ENCODE measurements around the gene E2F6.

The E2F6 gene

DNA sequence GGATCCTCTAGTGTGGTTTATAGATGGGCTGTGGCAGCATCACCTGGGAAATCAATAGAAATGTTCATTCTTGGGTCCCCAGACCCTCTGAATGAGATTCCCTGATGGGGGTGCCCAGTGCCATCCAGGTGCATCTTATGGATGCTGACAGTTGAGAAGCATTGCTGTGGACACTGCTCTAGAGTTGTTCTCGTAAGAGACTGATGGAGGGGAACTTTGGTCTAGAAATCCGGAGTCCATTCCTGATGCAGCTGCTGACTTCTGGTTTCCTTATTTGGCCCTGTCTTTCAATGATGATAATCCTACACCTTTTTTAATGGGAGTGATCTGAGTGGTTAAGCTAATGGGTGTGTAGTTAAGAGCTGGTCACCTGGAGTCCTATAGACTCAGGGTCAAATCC lies 28.3 kb upstream of the E2F6 start:
- DNase-seq (ENCODE audit: low read depth, low spot score), result no peak
- H3K27ac ChIP-seq, result no peak overlapping the region

- no peak for DNase-seq (ENCODE audit: low read depth, low spot score)
- no peak overlapping the region for H3K27ac ChIP-seq
Observed at GRCh38 chr2:11493282-11493681, 27.3 kb upstream of the E2F6 start.

- no peak for DNase-seq (ENCODE audit: low read depth, low spot score)
- H3K27ac ChIP-seq, result no peak overlapping the region
Observed at GRCh38 chr2:11492720-11493119, 26.8 kb upstream of the E2F6 start.

DNA sequence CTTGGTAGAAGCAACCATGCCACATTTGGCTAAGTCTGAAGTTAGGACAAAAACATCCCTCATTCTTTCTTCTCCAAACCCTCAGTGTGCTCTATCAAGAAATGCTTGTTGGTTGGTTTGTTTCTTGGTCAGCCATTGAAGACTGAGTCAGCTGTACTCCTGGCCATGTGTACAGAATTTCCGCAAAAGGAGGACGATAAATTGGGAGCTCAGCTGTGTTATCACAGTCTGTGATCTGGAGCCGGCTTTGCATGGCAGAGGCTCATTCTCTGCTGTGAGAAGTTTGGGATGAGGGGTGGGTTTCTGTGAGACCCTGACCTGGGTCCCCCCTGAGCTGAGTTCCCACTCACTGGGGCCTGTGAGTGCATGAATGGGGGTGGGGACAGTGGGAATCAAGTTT lies 26.3 kb upstream of the E2F6 start:
- DNase-seq (ENCODE audit: low read depth, low spot score), result no peak
- H3K27ac ChIP-seq, result no peak overlapping the region

DNA sequence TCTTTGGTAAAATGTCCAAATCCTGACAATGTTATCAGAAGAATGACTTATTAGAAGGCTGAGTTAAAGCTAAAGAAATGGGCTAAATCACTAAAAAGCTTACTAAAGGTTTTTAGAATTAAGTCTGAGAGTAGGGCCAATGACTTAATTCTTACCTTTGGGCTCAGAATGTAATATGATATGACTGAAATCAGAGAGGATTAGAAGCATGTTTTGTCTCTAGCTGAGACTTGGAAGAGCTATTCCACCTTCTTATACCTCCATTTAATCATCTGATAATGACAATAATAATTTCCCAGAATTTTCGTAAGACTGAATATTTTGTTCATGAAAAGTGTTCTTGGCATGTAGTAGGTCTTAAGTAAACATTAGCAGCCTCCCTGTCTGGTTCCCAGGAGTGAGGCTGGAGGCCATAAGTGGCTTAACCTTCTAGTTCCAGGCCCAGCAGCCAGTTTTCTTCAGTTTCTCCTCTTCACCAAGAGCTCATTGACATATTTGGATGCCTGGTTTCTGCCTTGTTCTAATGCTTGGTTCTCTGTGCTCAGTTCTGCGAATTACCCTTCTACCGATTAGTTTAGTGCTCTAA lies 25.5 kb upstream of the E2F6 start:
- no peak for DNase-seq (ENCODE audit: low read depth, low spot score)
- H3K27ac ChIP-seq, result no peak overlapping the region

GRCh38 chr2:11490194-11490593 lies 24.2 kb upstream of the E2F6 start:
- no peak for DNase-seq (ENCODE audit: low read depth, low spot score)
- H3K27ac ChIP-seq, result no peak overlapping the region

DNA sequence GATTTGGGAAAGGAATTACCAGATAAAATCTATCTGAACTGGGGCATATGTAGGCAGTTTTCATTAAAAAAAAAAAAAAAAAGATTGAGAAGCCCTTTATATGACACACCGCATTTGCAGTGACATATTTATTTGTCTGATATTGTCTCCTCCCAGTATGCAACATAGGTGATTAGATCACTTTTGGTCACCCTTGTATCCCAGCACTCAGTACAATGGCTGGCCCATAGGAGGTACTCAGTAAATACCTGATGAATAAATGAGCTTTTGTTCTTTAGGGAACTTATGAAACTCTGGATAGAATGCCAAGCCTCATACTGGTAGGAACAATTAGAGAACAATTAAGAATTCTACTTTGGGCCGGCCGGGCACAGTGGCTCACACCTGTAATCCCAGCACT lies 22.8 kb upstream of the E2F6 start:
- DNase-seq (ENCODE audit: low read depth, low spot score), result no peak
- no peak overlapping the region for H3K27ac ChIP-seq

GRCh38 chr2:11483806-11484617 lies 18.1 kb upstream of the E2F6 start:
- no peak for DNase-seq (ENCODE audit: low read depth, low spot score)
- H3K27ac ChIP-seq, result no peak overlapping the region

DNA sequence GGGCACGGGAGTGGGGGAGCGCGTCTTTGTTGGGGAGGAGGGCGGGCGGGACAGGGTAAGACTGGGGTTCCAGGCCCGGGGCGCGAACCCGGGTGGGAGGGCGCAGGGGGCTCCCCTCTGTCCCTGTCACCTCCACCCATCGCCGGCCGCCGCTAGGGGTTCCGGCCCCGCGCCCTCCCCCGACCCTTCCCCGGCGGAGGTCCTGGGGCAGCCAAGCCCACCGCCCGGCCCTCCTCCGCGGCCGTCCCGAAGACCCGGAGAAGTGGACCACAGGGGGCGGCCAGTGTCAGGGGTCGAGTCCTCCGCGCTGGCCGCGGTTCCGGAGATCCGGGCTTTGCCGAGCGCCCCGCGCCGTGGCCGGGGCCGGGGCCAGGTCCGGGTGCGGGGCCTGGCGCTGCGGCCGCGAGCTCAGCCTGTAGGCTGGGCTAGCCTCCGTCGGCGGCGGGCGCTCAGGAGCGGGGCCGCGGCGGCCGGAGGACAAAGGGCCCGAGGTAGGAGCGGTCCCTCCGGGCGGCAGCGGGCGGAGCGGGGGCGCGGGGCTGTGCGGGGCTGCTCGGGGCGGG lies 16.6 kb upstream of the E2F6 start:
- no peak overlapping the region for H3K27ac ChIP-seq
- DNase-seq (ENCODE audit: low read depth, low spot score), result no peak

DNA sequence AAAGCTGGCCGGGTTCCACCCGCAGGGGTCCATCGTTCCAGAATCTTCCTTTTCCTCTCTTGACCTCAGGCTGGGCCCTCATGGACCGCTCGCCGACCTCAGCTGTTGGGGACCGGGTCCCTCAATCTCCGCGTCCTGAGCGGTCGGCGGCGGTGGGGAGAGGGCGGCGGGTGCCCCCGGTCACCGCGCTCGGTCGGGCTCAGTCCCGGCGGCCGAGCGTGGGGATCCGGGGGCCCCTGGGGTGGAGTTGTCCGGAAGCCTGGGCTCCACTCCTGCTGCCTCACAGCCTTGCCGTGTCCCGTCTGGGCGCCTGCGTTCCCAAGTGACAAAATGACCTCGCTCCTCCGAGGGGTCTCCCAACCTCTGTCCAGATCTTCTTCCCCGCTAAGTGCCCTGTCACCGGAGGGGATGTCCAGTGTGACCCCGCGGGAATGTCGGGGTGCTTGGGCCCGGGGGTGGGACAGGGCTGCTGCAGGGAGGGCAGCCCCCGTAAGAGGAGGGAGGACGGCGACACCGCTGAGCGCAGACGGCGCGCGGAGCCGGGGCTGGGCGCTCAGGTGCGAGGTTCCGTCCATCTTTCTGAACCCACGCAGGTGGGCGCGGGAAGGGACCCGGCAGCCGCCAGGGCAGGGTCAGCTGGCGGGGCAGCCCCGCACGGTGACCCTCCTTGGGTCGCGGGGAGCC lies 16.0 kb upstream of the E2F6 start:
- DNase-seq (ENCODE audit: low read depth, low spot score), result no peak
- no peak overlapping the region for H3K27ac ChIP-seq

DNA sequence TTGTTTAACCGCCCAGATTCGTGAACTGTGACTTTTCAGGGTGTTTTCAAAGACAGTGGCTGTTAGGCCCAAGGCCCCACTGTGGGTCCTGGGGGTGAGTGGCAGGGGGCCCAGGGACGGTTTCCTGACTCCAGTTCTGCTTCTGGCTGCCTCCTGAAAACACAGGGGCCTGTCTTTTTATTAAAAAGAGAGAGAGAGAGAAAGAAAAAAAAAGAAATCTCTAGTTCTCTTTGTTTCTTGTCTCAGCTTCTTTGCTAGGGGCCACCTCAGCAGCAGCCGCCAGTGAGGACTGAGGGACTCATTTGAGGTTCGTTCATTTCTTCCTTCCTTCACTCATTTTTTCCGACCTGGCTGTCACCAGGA lies 15.4 kb upstream of the E2F6 start:
- DNase-seq (ENCODE audit: low read depth, low spot score), result no peak

GRCh38 chr2:11480859-11481258 lies 14.9 kb upstream of the E2F6 start:
- DNase-seq (ENCODE audit: low read depth, low spot score), result no peak
- H3K27ac ChIP-seq, result no peak overlapping the region

More for the DNA sequence above, 15.4 kb upstream of the E2F6 start:
- no peak overlapping the region for H3K27ac ChIP-seq

- H3K27ac ChIP-seq, result no peak overlapping the region
- DNase-seq (ENCODE audit: low read depth, low spot score), result no peak
Observed at GRCh38 chr2:11480406-11480805, 14.4 kb upstream of the E2F6 start.

- H3K27ac ChIP-seq, result no peak overlapping the region
Observed at GRCh38 chr2:11478899-11479605, 13.1 kb upstream of the E2F6 start.

DNA sequence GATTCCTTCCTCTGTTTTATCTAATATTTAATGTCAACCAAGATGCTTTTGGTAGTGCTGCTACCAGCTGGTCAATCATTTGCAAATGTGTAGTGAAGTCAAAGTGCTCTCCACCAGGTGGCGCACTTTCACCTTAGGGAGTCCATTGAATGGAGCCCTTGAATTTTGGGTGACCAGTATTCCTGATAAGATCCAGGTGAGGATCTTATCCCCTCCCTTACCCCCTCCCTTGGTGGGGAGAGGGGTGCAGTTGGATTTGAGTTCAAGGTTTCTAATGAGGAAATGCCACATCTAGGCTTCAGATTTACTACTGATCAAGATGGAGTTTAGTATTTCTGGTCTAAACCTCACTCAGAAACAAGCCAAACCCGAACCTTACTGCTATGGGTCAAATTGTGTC lies 12.0 kb upstream of the E2F6 start:
- peak; percentile 34 for DNase-seq (ENCODE audit: low read depth, low spot score)
- no peak overlapping the region for H3K27ac ChIP-seq

More at GRCh38 chr2:11478899-11479605, 13.1 kb upstream of the E2F6 start:
- DNase-seq (ENCODE audit: low read depth, low spot score), result no peak

DNA sequence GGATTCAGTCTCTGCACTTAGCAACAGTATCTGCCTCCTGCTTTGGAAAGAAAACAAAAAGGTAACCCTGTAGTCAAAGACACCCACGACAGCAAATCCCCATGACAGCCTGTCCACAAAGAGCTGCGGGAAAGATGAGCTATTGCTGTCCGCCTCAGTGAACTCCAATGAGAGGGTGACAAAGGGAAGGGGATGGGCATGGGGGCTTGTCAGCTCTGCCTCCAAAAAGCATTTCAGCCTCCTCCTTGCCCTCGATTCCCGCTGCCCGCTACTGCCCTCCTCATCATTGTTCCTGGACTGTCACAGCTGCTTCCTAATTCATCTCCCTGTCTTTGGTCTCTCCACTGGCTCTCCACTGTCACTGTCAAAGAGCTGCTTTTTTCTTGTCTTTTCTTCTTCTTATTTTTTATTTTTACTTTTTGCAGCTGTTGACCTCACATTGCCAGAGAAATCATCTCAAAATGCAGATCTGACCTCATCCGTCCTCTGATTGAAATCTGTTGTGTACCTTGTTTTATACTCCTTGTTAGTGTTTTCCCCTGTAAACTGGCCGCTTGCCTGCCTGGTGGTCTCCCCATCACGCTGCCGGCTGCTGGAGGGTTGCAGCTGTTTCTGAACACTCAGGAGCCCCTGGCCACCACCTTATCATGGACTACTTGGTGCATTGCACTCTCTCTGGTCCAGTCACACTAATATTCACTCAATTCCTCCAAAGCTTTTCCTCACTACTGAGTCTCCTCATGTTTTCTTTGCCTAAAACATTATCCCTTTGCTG lies 7.9 kb upstream of the E2F6 start:
- no peak overlapping the region for H3K27ac ChIP-seq
- DNase-seq (ENCODE audit: low read depth, low spot score), result no peak

- H3K27ac ChIP-seq, result no peak overlapping the region
- DNase-seq (ENCODE audit: low read depth, low spot score), result no peak
Observed at GRCh38 chr2:11467749-11468148, 1.8 kb upstream of the E2F6 start.

DNA sequence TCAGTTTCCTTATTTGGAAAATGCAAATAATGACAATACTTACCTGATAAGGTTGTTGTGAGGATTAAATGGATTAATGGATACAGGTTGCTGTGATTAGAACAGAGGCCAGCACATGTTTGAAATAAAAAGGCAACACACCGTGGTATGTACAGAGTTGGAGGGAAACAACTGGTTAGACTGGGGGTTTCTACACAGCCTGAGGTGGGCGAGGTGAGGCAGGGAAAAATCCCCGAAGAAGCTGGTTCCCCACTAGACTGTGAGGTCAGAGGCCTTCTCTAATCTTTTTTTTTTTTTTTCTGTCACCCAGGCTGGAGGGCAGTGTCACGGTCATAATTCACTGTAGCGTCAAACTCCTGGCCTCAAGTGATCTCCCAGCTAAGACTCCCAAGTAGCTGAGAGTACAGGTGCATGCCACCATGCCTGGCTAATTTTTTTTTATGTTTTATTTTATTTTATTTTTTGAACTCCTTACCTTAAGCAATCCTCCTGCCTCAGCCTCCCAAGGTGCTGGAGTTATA lies 1.2 kb upstream of the E2F6 start:
- H3K27ac ChIP-seq, result no peak overlapping the region
- DNase-seq (ENCODE audit: low read depth, low spot score), result no peak

GRCh38 chr2:11466307-11467128 lies 557 bp upstream of the E2F6 start:
- H3K27ac ChIP-seq, result peak overlapping the region; percentile 67
- DNase-seq (ENCODE audit: low read depth, low spot score), result no peak
